Measurements from ENCODE around the gene MIER3. TPM values are rescaled to one million over a fixed set of nuclear protein-coding genes. Genes with fewer than 3 reads are reported as not detected.

The MIER3 gene
- total and polyA plus RNA-seq, 8 donors: 3.9 to 30.8 (median 8.9) TPM

DNA sequence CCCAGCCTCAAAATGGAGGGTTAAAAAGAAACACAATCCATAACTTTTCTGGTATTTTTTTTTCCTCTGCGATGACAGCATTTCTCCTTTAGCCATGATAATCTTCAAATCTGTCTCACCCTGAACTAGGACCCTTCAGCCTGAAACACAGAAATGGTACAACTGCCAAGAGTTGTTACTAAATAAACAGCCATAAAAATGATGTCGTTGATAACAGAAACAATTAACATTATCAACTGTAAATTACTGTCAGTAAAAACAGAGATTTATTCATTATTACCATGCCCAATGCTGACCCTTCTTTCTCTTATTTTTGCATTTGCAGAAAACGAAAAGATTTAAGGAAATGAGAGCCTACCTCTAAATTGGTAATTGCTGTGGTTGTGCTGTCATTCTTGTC lies 19.4 kb upstream of the MIER3 start:
- no peak overlapping the region for H3K27ac ChIP-seq
- TF ChIP-seq, protein P1, sequence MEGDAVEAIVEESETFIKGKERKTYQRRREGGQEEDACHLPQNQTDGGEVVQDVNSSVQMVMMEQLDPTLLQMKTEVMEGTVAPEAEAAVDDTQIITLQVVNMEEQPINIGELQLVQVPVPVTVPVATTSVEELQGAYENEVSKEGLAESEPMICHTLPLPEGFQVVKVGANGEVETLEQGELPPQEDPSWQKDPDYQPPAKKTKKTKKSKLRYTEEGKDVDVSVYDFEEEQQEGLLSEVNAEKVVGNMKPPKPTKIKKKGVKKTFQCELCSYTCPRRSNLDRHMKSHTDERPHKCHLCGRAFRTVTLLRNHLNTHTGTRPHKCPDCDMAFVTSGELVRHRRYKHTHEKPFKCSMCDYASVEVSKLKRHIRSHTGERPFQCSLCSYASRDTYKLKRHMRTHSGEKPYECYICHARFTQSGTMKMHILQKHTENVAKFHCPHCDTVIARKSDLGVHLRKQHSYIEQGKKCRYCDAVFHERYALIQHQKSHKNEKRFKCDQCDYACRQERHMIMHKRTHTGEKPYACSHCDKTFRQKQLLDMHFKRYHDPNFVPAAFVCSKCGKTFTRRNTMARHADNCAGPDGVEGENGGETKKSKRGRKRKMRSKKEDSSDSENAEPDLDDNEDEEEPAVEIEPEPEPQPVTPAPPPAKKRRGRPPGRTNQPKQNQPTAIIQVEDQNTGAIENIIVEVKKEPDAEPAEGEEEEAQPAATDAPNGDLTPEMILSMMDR (IDR thresholded peaks at IDR 0.05): no peak
- no peaks in the 10 kb centered on the region for H3K36me3 ChIP-seq
- H3K9me3 ChIP-seq: no peaks in the 10 kb centered on the region
- H3K27me3 ChIP-seq: peaks cover 0 to 27% (median 0%) of the 10 kb centered on the region in 3 donors
- DNase-seq: no peak
- H3K4me1 ChIP-seq: no peaks in the 10 kb centered on the region
- intact Hi-C loops (cut with DNase I; ENCODE audit: low total_unique reads): no loop called here
- 26 to 47% (median 39%) methylated on average over 3 of the region's 3 CpGs for WGBS, 5 donors
- H3K4me3 ChIP-seq: no peak overlapping the region

DNA sequence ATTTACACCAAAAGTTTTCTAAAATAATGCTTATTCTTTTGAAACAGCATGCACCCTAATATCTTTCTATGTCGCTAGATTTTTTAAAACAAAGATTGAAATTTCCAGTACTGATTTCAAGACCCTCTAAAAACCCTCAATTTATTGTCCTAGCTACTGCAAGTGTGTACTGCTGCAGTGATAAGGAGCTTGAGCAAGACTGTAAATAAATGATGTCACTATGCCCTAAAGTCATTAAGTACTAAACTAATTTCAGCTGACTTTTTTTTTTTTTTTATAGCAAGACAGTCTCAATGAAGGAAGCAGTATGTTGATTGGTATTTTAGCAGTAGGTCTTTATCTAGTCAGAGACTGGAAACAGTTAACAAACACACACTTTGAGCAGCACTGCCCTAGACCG lies 12.2 kb upstream of the MIER3 start:
- intact Hi-C loops (cut with DNase I; ENCODE audit: low total_unique reads): no loop called here
- H3K36me3 ChIP-seq: no peaks in the 10 kb centered on the region
- WGBS, 5 donors: 44 to 74% (median 59%) methylated on average over 2 of the region's 2 CpGs
- H3K27me3 ChIP-seq: peaks cover 0 to 45% (median 5%) of the 10 kb centered on the region in 3 donors
- TF ChIP-seq EP300 (IDR thresholded peaks at IDR 0.05) (no peak), POLR2AphosphoS5 (IDR thresholded peaks at IDR 0.05) (no peak), POLR2A (IDR thresholded peaks at IDR 0.05) (no peak)
- TF ChIP-seq, protein P1 (IDR thresholded peaks at IDR 0.05): no peak
- H3K9me3 ChIP-seq: no peaks in the 10 kb centered on the region
- DNase-seq: peak in 1 of 2 donors; percentile 18
- H3K4me3 ChIP-seq: no peak overlapping the region
- no peaks in the 10 kb centered on the region for H3K4me1 ChIP-seq
- no peak overlapping the region for H3K27ac ChIP-seq

DNA sequence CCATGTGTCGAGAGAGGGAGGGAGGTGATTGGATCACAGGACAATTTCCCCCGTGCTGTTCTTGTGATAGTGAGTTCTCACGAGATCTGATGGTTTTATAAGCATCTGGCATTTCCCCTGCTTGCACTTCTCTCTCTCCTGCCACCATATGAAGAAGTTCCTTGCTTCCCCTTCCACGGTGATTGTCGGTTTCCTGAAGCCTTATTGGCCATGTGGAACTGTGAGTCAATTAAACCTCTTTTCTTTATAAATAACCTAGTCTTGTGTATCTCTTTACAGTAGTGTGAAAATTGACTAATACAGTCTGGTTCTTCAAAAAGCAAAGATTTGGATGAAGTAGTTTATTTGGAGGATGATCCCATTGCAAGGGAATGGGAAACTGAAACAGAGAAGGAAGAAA lies 11.3 kb upstream of the MIER3 start:
- 67 to 77% (median 70%) methylated on average over 5 of the region's 5 CpGs for WGBS, 5 donors
- H3K4me3 ChIP-seq: no peak overlapping the region
- intact Hi-C loops (cut with DNase I; ENCODE audit: low total_unique reads): no loop called here

DNA sequence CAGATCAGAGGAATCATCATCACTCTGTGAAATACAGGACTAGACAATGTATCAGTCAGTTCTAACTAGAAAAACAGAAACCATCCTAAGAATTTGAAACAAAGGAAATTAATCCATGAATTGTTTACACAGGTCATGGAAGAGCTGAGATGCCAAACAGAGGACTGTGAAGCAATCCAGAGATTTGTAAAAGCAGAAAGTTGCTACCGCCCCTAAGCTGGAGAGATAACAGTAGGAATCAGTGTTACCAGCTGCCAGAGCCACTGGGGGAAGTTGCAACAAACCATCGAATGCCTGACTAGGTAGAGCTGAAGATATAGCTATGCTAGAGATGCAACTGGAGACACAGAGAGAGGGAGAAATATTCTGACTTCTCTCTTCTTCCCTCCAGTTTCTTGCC lies 10.4 kb upstream of the MIER3 start:
- no peak overlapping the region for H3K27ac ChIP-seq
- DNase-seq: no peak
- intact Hi-C loops (cut with DNase I; ENCODE audit: low total_unique reads): no loop called here
- TF ChIP-seq POLR2AphosphoS5 (IDR thresholded peaks at IDR 0.05) (no peak), POLR2A (IDR thresholded peaks at IDR 0.05) (no peak), EP300 (IDR thresholded peaks at IDR 0.05) (no peak)
- TF ChIP-seq, protein P1 (IDR thresholded peaks at IDR 0.05): no peak
- H3K4me1 ChIP-seq: no peaks in the 10 kb centered on the region
- 28 to 56% (median 38%) methylated on average over 2 of the region's 2 CpGs for WGBS, 5 donors
- peaks cover 0 to 44% (median 5%) of the 10 kb centered on the region in 3 donors for H3K27me3 ChIP-seq
- no peak overlapping the region for H3K4me3 ChIP-seq
- no peaks in the 10 kb centered on the region for H3K9me3 ChIP-seq
- H3K36me3 ChIP-seq: no peaks in the 10 kb centered on the region

More for the DNA sequence above, 11.3 kb upstream of the MIER3 start:
- Histone ChIP-seq H3K4me1 (no peaks in the 10 kb centered on the region), H3K36me3 (no peaks in the 10 kb centered on the region), H3K27me3 (peaks cover 0 to 45% (median 5%) of the 10 kb centered on the region in 3 donors), H3K27ac (no peak overlapping the region), H3K9me3 (no peaks in the 10 kb centered on the region)
- TF ChIP-seq POLR2AphosphoS5 (IDR thresholded peaks at IDR 0.05) (no peak), EP300 (IDR thresholded peaks at IDR 0.05) (no peak), POLR2A (IDR thresholded peaks at IDR 0.05) (no peak)
- TF ChIP-seq, protein P1 (IDR thresholded peaks at IDR 0.05): no peak
- no peak for DNase-seq
